ENCODE measurements around the gene GPR12.
A peak's percentile ranks its signal among the peaks of the same experiment; 100 is the strongest.

The GPR12 gene

GRCh38 chr13:26759907-26760831, at the start of gene GPR12:
Gene GPR12, minus strand, starts transcription at chr13:26760786. Its CDS starts 959 bp downstream, at chr13:26759827.
- TF ChIP-seq CTCF (IDR thresholded peaks at IDR 0.05; ENCODE audit: low read depth, low read length): no peak
- no peak within 1 kb of the TSS for H3K4me3 ChIP-seq (ENCODE audit: low read depth, low read length)

GRCh38 chr13:26810095-26810494, 49.5 kb upstream of the GPR12 start:
- no peak for TF ChIP-seq CTCF (IDR thresholded peaks at IDR 0.05; ENCODE audit: low read depth, low read length)
- H3K4me3 ChIP-seq (ENCODE audit: low read depth, low read length): no peak overlapping the region

- TF ChIP-seq CTCF (IDR thresholded peaks at IDR 0.05; ENCODE audit: low read depth, low read length): no peak
- no peak overlapping the region for H3K4me3 ChIP-seq (ENCODE audit: low read depth, low read length)
These were observed 46.3 kb upstream of the GPR12 start for GRCh38 chr13:26806891-26807290.

GRCh38 chr13:26787961-26788360, 27.4 kb upstream of the GPR12 start:
- TF ChIP-seq CTCF (IDR thresholded peaks at IDR 0.05; ENCODE audit: low read depth, low read length): no peak
- H3K4me3 ChIP-seq (ENCODE audit: low read depth, low read length): no peak overlapping the region

GRCh38 chr13:26786651-26787295, 26.2 kb upstream of the GPR12 start:
- H3K4me3 ChIP-seq (ENCODE audit: low read depth, low read length): no peak overlapping the region
- no peak for TF ChIP-seq CTCF (IDR thresholded peaks at IDR 0.05; ENCODE audit: low read depth, low read length)

GRCh38 chr13:26785838-26786630, 25.4 kb upstream of the GPR12 start:
- 0 out of 2 replicates have a peak overlapping the region, but pooled peaks have one; percentile 14 for H3K4me3 ChIP-seq (ENCODE audit: low read depth, low read length)
- no peak for TF ChIP-seq CTCF (IDR thresholded peaks at IDR 0.05; ENCODE audit: low read depth, low read length)

Data from WI38 (cell line).